HG03139 (cell line): ENCODE data around the gene LGALS1.
"Not testable (repeated sequence)": the region's sequence is repeated elsewhere in the genome, so short reads cannot be mapped to it uniquely, and the experiment has no call there.

Source experiments
- ATAC-seq: cut with Tn5 transposase; IDR thresholded peaks from one replicate; pipeline ENCODE4 v1.9.1; 2021; ENCODE audit not compliant: unreplicated experiment

LGALS1 gene

GRCh38 chr22:37639070-37639760, 36.2 kb upstream of the LGALS1 start, which contains the start of gene SH3BP1:
TSS of gene SH3BP1 (plus strand) at chr22:37639669. CDS start at chr22:37639788, 119 bp downstream.
- ATAC-seq: no peak

DNA sequence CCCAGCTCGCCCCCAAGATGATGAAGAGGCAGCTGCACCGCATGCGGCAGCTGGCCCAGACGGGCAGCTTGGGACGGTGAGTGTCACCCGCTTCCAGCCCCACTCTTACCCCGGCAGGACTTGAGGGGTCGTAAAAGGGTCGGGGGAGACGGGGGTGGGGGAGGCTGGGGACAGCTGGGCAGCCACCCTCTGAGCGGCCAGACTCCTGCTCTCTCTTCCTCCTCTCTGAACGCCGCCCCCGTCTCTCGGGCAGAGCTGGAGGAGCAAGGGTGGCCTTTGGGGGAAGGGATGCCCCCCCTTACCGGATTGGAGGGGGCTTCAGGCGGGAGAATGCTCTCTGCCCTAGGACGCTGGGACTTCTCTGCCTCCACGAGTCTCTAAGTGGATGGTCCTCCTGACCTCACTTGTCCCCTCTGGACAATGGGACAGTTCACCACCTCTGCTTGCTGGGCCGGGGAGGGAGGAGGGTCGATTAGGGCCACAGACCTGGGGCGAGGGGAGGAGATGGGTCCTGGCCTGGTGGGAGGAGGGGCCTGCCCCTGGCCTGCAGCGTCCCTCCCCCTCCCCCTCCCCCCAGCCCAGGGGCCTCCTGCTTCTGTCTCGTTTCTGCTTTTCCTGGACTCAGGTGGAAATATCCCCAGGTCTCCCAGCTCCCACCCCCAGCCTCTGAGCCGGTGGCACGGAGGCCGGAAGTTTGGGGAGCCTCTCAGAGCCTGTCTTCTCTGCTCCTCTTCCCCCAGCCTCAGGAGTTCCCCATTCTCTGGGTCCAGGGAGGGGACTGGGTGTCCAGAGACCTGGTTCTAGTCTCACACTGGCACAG, 35.5 kb upstream of the LGALS1 start:
- no peak for ATAC-seq

DNA sequence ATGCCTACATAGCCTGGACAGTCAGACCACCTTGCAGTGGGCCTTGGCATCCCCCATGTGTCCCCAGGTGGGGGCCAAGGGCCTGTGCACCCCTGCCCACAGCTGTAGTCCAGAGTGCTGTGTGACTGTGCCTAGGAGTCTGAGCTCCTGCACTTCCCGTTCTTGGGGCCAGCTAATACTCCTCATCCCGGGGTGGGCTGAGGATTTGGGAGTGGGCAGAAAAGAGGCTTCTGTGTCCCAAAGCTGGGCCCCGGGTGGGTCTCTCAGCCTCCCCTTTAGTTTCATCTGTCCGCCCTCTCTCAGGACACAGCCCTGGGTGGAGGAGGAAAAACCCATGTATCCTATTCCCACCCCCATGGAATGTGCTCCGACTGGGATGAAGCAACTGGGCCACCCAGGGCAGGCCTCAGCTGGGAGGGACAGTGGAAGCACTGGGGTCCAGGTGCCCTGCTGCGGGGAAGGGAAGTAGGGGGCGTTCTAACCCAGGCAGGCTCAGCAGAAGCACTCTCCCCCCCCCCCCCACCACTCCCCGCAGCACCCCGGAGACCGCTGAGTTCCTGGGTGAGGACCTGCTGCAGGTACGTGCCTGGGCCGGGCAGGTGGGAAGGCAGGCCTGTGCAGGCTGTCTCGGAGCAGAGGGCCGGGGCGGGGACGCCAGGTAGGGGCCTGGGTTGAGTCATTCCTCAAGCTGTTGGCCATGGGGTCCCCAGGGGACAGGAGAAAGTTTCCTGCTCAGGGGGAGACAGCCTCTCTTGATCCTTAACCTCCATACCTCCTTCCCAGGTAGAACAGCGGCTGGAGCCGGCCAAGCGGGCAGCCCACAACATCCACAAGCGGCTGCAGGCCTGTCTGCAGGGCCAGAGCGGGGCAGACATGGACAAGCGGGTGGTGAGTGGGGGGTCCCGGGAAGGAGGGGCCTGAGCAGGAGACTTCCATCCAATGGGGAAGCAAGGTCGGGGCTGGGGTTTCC, 34.6 kb upstream of the LGALS1 start:
- no peak for ATAC-seq

DNA sequence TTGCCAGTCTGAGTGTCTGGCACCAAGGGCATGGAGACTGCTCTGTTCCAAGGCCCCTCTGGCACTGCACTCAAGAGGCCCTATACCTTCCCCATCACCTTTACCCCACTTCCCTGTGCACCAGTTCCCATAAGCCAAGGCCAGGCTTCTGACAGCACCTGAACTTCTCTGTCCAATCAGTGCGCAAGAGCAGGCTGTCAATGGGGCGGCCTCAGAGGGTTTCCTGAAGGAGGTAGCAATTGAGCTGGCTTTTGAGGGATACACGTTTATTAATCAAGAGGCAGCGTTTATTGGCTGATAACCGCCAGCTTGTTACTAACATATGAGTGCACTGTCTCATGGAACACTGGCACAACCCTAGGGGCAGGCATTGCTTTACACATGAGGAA, 33.9 kb upstream of the LGALS1 start:
- no peak for ATAC-seq

GRCh38 chr22:37643225-37643847, 32.1 kb upstream of the LGALS1 start:
- no peak for ATAC-seq

DNA sequence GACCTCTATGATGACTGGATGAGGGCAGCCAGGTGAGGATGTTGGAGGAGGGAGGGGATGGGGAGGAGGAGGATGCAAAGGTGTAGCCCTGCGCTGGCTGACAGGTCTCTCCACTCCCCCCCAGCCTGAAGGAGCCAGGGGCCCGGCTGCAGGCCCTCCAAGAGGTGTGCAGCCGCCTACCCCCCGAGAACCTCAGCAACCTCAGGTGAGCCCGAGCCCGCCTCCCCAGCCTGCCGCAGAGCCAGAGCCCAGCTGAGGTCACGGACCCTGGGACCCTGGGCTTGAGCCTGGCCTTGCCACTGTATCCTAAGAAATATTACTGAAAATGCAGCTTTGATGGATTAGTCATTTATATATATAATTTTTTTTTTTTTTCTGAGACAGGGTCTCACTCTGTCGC, 28.1 kb upstream of the LGALS1 start:
- ATAC-seq: no peak

DNA sequence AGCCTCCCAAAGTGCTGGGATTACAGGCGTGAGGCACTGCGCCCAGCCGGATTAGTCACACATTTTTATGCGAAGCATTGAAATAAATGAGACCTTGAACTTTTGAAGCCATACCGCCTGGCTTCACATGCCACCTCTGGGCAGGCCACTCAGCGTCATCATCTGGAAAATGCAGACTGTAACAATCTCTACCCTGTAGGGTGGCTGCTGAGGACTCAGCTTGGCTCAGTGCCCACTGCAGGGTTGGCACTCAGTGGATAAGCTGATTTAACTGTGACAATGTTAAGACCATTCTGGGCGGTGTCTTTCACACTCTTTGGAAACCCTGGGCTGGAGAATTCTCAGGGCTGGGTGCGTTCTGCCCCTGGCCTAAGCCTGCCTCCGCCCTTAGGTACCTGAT, 27.5 kb upstream of the LGALS1 start:
- no peak for ATAC-seq

DNA sequence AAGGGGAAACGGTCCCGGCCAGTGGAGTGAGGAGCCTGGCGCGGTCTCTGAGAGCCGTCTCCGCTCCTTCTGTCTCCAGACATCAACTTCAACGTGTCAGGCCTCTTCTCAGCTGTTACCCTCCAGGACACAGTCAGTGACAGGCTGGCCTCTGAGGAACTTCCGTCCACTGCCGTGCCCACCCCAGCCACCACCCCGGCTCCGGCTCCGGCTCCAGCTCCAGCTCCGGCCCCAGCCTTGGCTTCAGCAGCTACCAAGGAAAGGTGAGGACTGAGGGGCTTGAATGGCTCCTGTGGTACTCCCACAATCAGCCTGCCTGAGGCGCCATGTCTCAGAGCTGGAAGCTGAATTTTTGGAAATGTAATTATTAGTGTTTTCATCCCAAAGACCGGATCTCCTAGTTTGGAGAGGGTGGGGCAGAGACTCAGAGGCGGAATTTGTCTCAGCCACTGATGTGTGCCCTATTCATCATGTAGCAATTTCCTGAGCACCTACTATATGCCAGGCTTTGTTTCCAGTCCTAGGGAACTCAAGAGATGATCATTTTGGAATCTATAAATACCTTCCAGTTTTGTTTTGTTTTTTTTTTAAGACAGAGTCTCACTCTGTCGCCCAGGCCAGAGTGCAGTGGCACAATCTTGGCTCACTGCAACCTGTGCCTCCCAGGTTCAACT, 24.8 kb upstream of the LGALS1 start:
- ATAC-seq: no peak

- no peak for ATAC-seq
Observed at GRCh38 chr22:37654563-37655251, 20.7 kb upstream of the LGALS1 start.

DNA sequence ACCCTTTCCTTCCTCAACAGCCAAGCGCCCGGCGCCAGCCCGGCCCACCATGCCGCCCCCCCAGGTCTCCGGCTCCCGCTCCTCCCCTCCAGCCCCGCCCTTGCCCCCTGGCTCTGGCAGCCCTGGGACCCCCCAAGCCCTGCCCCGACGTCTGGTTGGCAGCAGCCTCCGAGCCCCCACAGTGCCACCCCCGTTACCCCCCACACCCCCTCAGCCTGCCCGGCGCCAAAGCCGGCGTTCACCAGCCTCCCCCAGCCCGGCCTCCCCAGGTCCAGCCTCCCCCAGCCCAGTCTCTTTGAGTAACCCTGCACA, 20.2 kb upstream of the LGALS1 start:
- no peak for ATAC-seq

DNA sequence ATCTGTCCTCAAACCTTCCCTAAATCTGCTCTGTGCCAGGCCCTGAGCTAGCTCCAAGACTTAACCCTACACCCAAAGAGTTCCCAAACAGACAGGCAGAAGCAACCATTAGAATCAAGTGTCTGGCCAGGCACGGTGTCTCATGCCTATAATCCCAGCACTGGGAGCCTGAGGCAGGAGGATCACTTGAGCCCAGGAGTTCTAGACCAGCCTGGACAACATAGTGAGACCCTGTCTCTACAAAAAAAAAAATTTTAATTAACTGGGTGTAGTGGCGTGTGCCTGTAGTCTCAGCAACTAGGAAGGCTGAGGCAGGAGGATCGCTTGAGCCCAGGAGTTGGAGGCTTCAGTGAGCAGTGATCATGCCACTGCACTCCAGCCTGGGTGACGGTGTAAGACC, 18.9 kb upstream of the LGALS1 start:
- ATAC-seq: not testable (repeated sequence)

DNA sequence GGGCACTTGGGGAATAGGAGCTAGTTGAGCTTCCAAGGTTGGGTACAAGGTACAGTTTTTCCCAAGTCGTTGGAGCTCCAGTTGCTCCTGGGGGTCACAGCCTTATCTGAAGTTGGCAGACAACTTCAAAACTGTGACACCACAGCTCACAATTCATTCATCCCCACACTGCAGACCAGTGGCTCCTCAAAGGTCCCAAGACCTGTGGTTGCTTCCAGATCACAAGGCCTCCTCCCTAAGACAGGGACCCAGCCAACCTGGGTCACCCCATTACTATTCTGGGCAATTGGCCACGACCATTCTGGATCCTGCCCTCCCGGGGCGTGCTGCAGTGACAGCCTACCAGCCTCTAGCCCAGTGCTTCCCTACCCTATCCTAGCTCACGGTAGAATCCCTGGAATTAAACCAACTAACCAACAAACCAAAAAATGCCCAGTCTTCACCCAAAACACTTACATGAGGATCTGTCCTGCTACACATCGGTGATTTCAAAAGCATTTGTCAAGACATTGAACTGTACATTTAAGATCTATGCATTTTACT, 17.8 kb upstream of the LGALS1 start:
- no peak for ATAC-seq

- ATAC-seq: peak; percentile 66
Observed at GRCh38 chr22:37658133-37659065, 17.0 kb upstream of the LGALS1 start, which contains the start of gene PDXP. TSS of gene PDXP (plus strand) at chr22:37658723. CDS start at chr22:37658783, 60 bp downstream.

DNA sequence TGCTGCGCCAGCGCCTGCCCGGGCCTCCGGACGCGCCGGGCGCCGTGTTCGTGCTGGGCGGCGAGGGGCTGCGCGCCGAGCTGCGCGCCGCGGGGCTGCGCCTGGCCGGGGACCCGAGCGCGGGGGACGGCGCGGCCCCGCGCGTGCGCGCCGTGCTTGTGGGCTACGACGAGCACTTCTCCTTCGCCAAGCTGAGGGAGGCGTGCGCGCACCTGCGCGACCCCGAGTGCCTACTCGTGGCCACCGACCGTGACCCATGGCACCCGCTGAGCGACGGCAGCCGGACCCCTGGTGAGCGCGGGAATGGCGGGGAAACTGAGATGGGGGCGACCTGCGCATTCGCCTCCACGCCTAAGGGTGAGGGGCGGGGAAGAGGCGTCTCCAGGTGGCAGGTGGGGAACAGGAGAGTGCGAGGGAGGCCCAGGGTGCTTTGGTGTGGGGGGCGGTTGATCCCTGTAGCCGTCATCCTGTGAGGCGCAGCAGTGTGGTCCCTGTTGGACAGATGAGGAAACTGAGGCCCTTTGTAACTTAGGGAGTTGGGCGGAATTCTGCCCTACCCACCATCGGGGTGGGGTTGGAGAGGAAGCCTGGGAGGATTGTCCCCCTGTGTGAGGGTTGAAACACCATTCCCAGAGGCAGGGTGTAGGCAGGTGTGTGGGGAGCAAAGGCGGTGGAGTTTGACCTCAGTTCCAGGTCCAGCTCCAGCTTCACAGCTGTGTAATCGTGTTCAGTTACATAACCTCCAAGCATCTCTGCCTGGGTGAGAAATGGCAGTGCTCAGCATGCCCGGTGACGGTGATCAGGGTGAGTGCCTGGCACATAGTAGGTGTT, 16.2 kb upstream of the LGALS1 start:
- no peak for ATAC-seq

DNA sequence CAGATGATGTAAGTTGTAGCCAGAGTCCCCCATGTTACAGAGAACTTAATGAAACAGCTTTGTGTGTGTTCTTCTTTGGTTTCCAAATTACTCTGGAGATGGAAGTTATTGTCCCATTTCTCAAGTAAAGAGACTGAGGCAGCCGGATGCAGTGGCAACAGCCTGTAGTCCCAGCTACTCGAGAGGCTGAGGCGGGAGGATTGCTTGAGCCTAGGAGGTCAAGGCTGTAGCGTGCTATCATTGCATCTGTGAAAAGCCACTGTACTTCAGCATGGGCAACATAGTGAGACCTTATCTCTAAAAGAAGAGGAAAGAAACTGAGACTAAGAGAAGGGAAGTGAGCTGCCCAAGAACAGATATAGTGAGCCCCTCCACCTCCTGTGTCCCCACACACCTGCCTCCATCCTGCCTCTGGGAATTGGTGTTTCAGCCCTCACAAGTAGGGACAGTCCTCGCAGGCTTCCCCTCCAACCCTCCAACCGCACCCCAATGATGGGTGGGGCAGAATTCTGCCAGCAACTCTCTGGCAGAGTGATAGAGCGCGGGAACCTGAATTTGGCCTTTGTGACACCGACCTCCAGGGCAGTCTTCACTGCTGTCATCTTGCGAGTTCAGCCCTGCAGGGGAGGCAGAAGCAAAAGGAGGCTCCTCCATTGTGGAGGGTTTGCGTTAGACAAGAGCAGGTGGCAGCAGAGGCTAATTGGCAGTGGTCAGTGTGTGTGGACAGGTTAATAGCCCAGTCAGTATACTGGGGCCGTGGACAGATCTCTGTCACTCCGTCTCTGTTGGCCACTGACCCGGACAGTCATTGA, 15.3 kb upstream of the LGALS1 start:
- no peak for ATAC-seq

DNA sequence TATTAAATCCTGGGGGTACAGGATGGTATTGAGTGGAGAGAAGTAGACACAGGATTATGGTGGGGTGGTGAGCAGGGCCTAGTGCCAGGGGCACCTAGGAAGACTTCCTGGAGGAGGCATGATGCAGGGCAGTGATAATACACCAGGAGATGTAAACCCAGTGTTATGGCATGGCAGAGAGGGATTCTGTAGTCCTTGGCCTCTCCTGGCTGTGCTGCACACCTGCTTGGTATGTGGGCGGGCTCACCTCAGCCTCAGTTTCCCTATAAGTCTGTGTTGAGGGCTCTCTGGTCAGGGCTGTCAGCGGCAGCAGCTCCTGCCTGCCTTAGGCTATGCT, 14.8 kb upstream of the LGALS1 start:
- no peak for ATAC-seq
